H1 (cell line): ENCODE results near the gene PARD3. TPM values are rescaled to one million over a fixed set of nuclear protein-coding genes. Genes with fewer than 3 reads are reported as not detected.

Experiments
- CTCF ChIA-PET: fragments of 300-600 bp; sonication (Branson Sonifier 250); formaldehyde crosslinking; loops from one replicate; lab custom pipeline; 2021; ENCODE audit not compliant: partially characterized antibody; lab: Charles Lee
- POLR2A ChIA-PET: fragments of 300-600 bp; sonication (Branson Sonifier 250); formaldehyde crosslinking; loops from one replicate; lab custom pipeline; 2021; ENCODE audit warnings: inconsistent platforms; ENCODE audit not compliant: partially characterized antibody; lab: Charles Lee
- DNase-seq, 2 experiments: peaks; one replicate each; pipeline versions ENCODE4 v3.0.0 to v3.0.0-alpha.2; 2010 to 2022; ENCODE audit warnings: low spot score in 2 of 2, low read depth in 1 of 2, mixed read lengths in 1 of 2
- FAIRE-seq: peaks from 2 replicates; lab custom pipeline; 2011; peaks lifted over from hg19 to GRCh38; lab: Jason Lieb, UNC
- H2AFZ ChIP-seq: 2 replicates; pipeline ENCODE4 v1.8.1; 2012; ENCODE audit warnings: low read length, inconsistent platforms
- H2AK5ac ChIP-seq: 2 replicates; pipeline ENCODE4 v1.6.1; 2013; ENCODE audit warnings: low read depth, low read length
- H2BK120ac ChIP-seq: replicated peaks from 2 replicates; pipeline ENCODE3; 2013; ENCODE audit warnings: low read depth, low read length, inconsistent platforms
- H2BK12ac ChIP-seq: 2 replicates; pipeline ENCODE4 v1.6.1; 2013; ENCODE audit warnings: low read depth, low read length
- H2BK15ac ChIP-seq: 2 replicates; pipeline ENCODE4 v1.6.1; 2013; ENCODE audit warnings: low read length
- H2BK20ac ChIP-seq: 2 replicates; pipeline ENCODE4 v1.6.1; 2013; ENCODE audit warnings: low read length
- H2BK5ac ChIP-seq: 2 replicates; pipeline ENCODE4 v1.6.1; 2013; ENCODE audit warnings: low read depth, low read length
- H3K14ac ChIP-seq: 2 replicates; pipeline ENCODE4 v1.6.1; 2013; ENCODE audit warnings: inconsistent platforms; ENCODE audit not compliant: insufficient read length
- H3K18ac ChIP-seq: 2 replicates; pipeline ENCODE4 v1.6.1; 2013; ENCODE audit warnings: low read length; ENCODE audit errors: extremely low read depth
- H3K23ac ChIP-seq: 2 replicates; pipeline ENCODE4 v1.6.1; 2013; ENCODE audit warnings: inconsistent platforms; ENCODE audit not compliant: insufficient read length
- H3K23me2 ChIP-seq: 2 replicates; pipeline ENCODE4 v1.6.1; 2013; ENCODE audit warnings: low read depth, low read length
- H3K27ac ChIP-seq: 2 replicates; pipeline ENCODE4 v1.6.1; 2011; ENCODE audit warnings: low read depth, low read length, inconsistent platforms
- H3K27me3 ChIP-seq, 4 experiments: replicated peaks in 1 of 4; 1 replicate in 1 of 4; 2 replicates in 3 of 4; pipeline versions ENCODE4 v1.6.1 to v1.8.1; 2011 to 2013; ENCODE audit warnings: low read length in 3 of 4, mild to moderate bottlenecking in 3 of 4, inconsistent platforms in 2 of 4, mixed read lengths in 2 of 4, moderate library complexity in 1 of 4; ENCODE audit not compliant: control insufficient read depth in 3 of 4, insufficient read depth in 3 of 4; ENCODE audit errors: extremely low read depth in 1 of 4
- H3K36me3 ChIP-seq, 4 experiments: 2 replicates each; pipeline versions ENCODE4 v1.6.1 to v1.8.1; 2011 to 2013; ENCODE audit warnings: mild to moderate bottlenecking in 4 of 4, low read length in 3 of 4, moderate library complexity in 2 of 4, control low read depth in 1 of 4, inconsistent platforms in 1 of 4; ENCODE audit not compliant: insufficient read depth in 4 of 4, control insufficient read depth in 2 of 4
- H3K4ac ChIP-seq: replicated peaks from 2 replicates; pipeline ENCODE3; 2013; ENCODE audit warnings: low read length, low read depth, mixed read lengths, inconsistent platforms; ENCODE audit not compliant: insufficient read length
- H3K4me1 ChIP-seq, 4 experiments: replicated peaks in 1 of 4; 1 replicate in 1 of 4; 2 replicates in 3 of 4; pipeline versions ENCODE4 v1.6.1 to v1.8.1; 2011 to 2013; ENCODE audit warnings: low read length in 3 of 4, inconsistent platforms in 2 of 4, mixed read lengths in 1 of 4; ENCODE audit not compliant: insufficient read depth in 4 of 4, control insufficient read depth in 3 of 4
- H3K4me2 ChIP-seq, 2 experiments: 2 replicates each; pipeline versions ENCODE4 v1.6.1 to v1.8.1; 2011 to 2013; ENCODE audit warnings: low read depth in 2 of 2, low read length in 2 of 2, control low read depth in 1 of 2, inconsistent platforms in 1 of 2, mild to moderate bottlenecking in 1 of 2; ENCODE audit not compliant: insufficient read depth in 1 of 2
- H3K4me3 ChIP-seq, 4 experiments: fragments of 200-600, 300-600 bp in 1 of 4; sonication (generic), shearing (Covaris generic), sonication (Bioruptor Twin) in 1 of 4; 2 replicates each; pipeline versions ENCODE4 v1.5.1 to v1.8.1; 2011 to 2016; ENCODE audit warnings: low read length in 4 of 4, low read depth in 3 of 4, control low read depth in 2 of 4, inconsistent platforms in 2 of 4, mild to moderate bottlenecking in 2 of 4, mixed read lengths in 1 of 4, moderate library complexity in 1 of 4; ENCODE audit not compliant: insufficient read depth in 2 of 4; ENCODE audit errors: extremely low read depth in 1 of 4
- H3K56ac ChIP-seq: replicated peaks from 2 replicates; pipeline ENCODE3; 2013; ENCODE audit warnings: low read depth, mild to moderate bottlenecking, mixed read lengths, low read length, inconsistent platforms; ENCODE audit not compliant: insufficient read length
- H3K79me1 ChIP-seq: 2 replicates; pipeline ENCODE4 v1.6.1; 2013; ENCODE audit warnings: low read depth, low read length, control low read depth
- H3K79me2 ChIP-seq, 2 experiments: 2 replicates each; pipeline versions ENCODE4 v1.6.1 to v1.8.1; 2012 to 2013; ENCODE audit warnings: low read length in 2 of 2, mild to moderate bottlenecking in 2 of 2, inconsistent platforms in 1 of 2; ENCODE audit not compliant: insufficient read depth in 2 of 2, control insufficient read depth in 1 of 2
- H3K9ac ChIP-seq, 4 experiments: replicated peaks in 1 of 4; 1 replicate in 1 of 4; 2 replicates in 3 of 4; pipeline versions ENCODE4 v1.6.1 to v1.8.1; 2011 to 2013; ENCODE audit warnings: low read depth in 3 of 4, low read length in 3 of 4, control low read depth in 2 of 4, mild to moderate bottlenecking in 2 of 4, moderate library complexity in 2 of 4, inconsistent platforms in 1 of 4; ENCODE audit errors: extremely low read depth in 1 of 4
- H3K9me3 ChIP-seq, 2 experiments: 2 replicates each; pipeline versions ENCODE4 v1.6.1 to v1.8.1; 2012 to 2013; ENCODE audit warnings: mild to moderate bottlenecking in 2 of 2, moderate library complexity in 2 of 2, control low read depth in 1 of 2, inconsistent platforms in 1 of 2, low read depth in 1 of 2, low read length in 1 of 2, mixed read lengths in 1 of 2; ENCODE audit not compliant: insufficient read depth in 2 of 2
- H4K20me1 ChIP-seq, 2 experiments: replicated peaks in 1 of 2; 2 replicates each; pipeline versions ENCODE3 to v1.8.1; 2011 to 2013; ENCODE audit warnings: inconsistent platforms in 2 of 2, low read length in 2 of 2, mild to moderate bottlenecking in 1 of 2; ENCODE audit not compliant: insufficient read depth in 2 of 2, control insufficient read depth in 1 of 2
- H4K5ac ChIP-seq: 2 replicates; pipeline ENCODE4 v1.6.1; 2013; ENCODE audit warnings: low read length, low read depth, mixed read lengths, inconsistent platforms; ENCODE audit not compliant: insufficient read length
- H4K8ac ChIP-seq: 2 replicates; pipeline ENCODE4 v1.8.0; 2013; ENCODE audit warnings: mild to moderate bottlenecking, moderate library complexity, low read length, inconsistent platforms; ENCODE audit not compliant: insufficient read depth; ENCODE audit errors: extremely low read depth
- H4K91ac ChIP-seq: replicated peaks from 2 replicates; pipeline ENCODE3; 2013; ENCODE audit warnings: low read length, mixed read lengths, inconsistent platforms; ENCODE audit not compliant: insufficient read length
- CREB1 ChIP-seq: IDR thresholded peaks from 2 replicates; pipeline ENCODE4 v1.6.1; 2012; ENCODE audit warnings: inconsistent platforms
- HDAC2 ChIP-seq, 2 experiments: fragments of 300-600 bp in 1 of 2; sonication (generic) in 1 of 2; IDR thresholded peaks; 2 replicates each; pipeline ENCODE4 v1.6.1; 2011 to 2012; ENCODE audit warnings: low read depth in 2 of 2, low read length in 2 of 2, mild to moderate bottlenecking in 2 of 2, moderate library complexity in 2 of 2, borderline replicate concordance in 1 of 2, inconsistent platforms in 1 of 2
- JUND ChIP-seq: IDR thresholded peaks from 2 replicates; pipeline ENCODE4 v1.6.1; 2011; ENCODE audit warnings: mild to moderate bottlenecking, improper control_type of control experiment, low read length
- WGBS, 2 experiments: shearing (Covaris generic) in 1 of 2; methylation state at CpG; one replicate each; pipeline versions ENCODE4 v1.1.6 to v1.1.7; 2013 to 2015; ENCODE audit warnings: low lambda C conversion rate in 2 of 2, mixed read lengths in 2 of 2, inconsistent platforms in 1 of 2, low coverage in 1 of 2, missing lambda C conversion rate in 1 of 2; ENCODE audit not compliant: insufficient replicate concordance in 2 of 2, insufficient coverage in 1 of 2, insufficient read length in 1 of 2; ENCODE audit errors: extremely low coverage in 1 of 2, missing lambda C conversion rate in 1 of 2; 5-methylcytosine and 5-hydroxymethylcytosine counted together
- polyA plus RNA-seq, 7 experiments: library from polyadenylated mRNA; depleted of rRNA in 3 of 7; stranded (reverse) in 5 of 7; unstranded in 2 of 7; fragments of >200 nt in 5 of 7; fragments of 200-250 nt in 2 of 7; gene quantifications; 1 replicate in 5 of 7; 2 replicates in 1 of 7; 4 replicates in 1 of 7; pipeline versions ENCODE4 v1.2.1 to v1.2.3, GENCODE V29; 2011 to 2013; ENCODE audit warnings: missing spikeins in 2 of 7, mixed read lengths in 2 of 7
- total RNA-seq: library from RNA; stranded (reverse); fragmentation: NEBNext Ultra II Directional; extraction: Animal tissue kit (Norgen Biotek cat#: 25700); gene quantifications from 2 replicates; pipeline ENCODE4 v1.2.1, GENCODE V29; 2021

The PARD3 gene
- total and polyA plus RNA-seq, 2 of the 8 experiments (the other 6 are each of a cell fraction or from before 2014, with no cell fraction given): 19.7 to 49.1 TPM

DNA sequence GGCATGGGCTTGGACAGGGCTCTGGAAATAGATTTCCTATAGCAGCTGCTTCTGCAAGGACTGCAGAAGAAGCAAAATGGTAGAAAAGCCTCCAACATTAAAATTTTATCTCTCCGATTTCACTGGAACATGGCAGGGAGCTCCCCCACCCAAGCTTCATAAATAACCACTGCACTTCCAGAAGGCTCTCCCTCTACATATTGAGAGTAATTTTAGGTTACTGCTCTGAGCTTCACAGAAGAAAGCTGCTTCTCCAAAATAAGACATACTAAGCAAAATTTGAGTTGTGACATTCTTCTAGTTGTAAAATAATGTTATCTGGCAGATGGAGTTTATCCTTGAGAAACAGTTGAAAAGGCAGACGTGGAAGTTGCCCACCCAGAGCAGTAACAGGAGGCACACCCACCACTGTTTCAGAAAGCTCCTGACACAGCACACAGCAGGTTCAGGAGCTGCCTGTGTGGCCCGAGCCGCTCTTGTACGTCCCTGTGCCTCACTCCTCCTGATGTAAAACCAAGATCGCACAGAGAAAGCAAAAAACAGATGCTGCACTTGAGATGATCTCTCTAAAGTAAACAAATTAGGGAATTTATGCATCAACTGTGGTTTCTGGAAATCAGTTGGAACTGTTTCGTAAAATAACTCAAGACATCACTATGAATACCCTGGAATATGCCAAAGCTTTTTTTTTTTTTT, 621.0 kb downstream of the PARD3 start:
- Histone ChIP-seq H4K5ac (no peak overlapping the region), H2BK20ac (no peak overlapping the region), H3K18ac (no peak overlapping the region), H3K4ac (no peak overlapping the region), H3K56ac (no peak overlapping the region), H2AK5ac (no peak overlapping the region), H2BK120ac (no peak overlapping the region), H3K79me1 (no peaks in the 10 kb centered on the region), H3K23ac (no peak overlapping the region), H4K91ac (no peak overlapping the region), H3K23me2 (no peaks in the 10 kb centered on the region), H3K4me3 (no peak overlapping the region), H3K4me2 (no peak overlapping the region), H3K14ac (no peak overlapping the region), H3K9me3 (no peaks in the 10 kb centered on the region), H4K8ac (no peak overlapping the region), H4K20me1 (no peaks in the 10 kb centered on the region), H3K27me3 (no peaks in the 10 kb centered on the region), H3K36me3 (no peaks in the 10 kb centered on the region), H2BK15ac (no peak overlapping the region), H2BK12ac (no peak overlapping the region), H2AFZ (no peak overlapping the region), H3K9ac (no peak overlapping the region), H3K27ac (no peak overlapping the region), H3K4me1 (peaks cover 0 to 6% (median 0%) of the 10 kb centered on the region in 4 experiments; a peak in 1 of 7 replicates), H3K79me2 (no peaks in the 10 kb centered on the region), H2BK5ac (no peak overlapping the region; the same call in 1 of the 2 replicates)
- no peak for DNase-seq
- FAIRE-seq: no peak
- 87% methylated on average over 7 of the region's 7 CpGs; no CpG with 5 or more reads in 1 of the 2 experiments for WGBS, 2 experiments
- ChIA-PET CTCF (interaction anchor here (0.6 kb wide), 1 partner anchor 137 kb away, joined by 3 read pairs; no protein-coding TSS in a partner anchor), POLR2A (interaction anchor here (1.8 kb wide), 1 partner anchor 9 kb away, joined by 7 read pairs; no protein-coding TSS in a partner anchor)
- no peak for TF ChIP-seq HDAC2 (IDR thresholded peaks at IDR 0.05; ENCODE audit: borderline replicate concordance in 1 of 2, low read depth in 2 of 2, low read length in 2 of 2)
- no peak for TF ChIP-seq JUND
- TF ChIP-seq CREB1: no peak
